Suprapubic skin (tissue), 4 donors: ENCODE measurements around the gene MT1A. TPM values are rescaled to one million over a fixed set of nuclear protein-coding genes. Genes with fewer than 3 reads are reported as not detected.

ENCODE experiments used
- DNase-seq, 2 donors: peaks; one replicate each; pipeline ENCODE4 v3.0.0-alpha.2; 2019; ENCODE audit warnings: low spot score in 2 of 2
- H3K27ac ChIP-seq: fragments of 200-600 bp; sonication (generic); one replicate; pipeline ENCODE4 v1.5.1; 2019
- H3K27me3 ChIP-seq: fragments of 200-600 bp; sonication (generic); one replicate; pipeline ENCODE4 v1.5.1; 2019
- H3K36me3 ChIP-seq: fragments of 200-600 bp; sonication (generic); one replicate; pipeline ENCODE4 v1.5.1; 2019
- H3K4me1 ChIP-seq: fragments of 200-600 bp; sonication (generic); one replicate; pipeline ENCODE4 v1.5.1; 2019
- H3K4me3 ChIP-seq: fragments of 200-600 bp; sonication (generic); one replicate; pipeline ENCODE4 v1.5.1; 2019; ENCODE audit warnings: mild to moderate bottlenecking
- H3K9me3 ChIP-seq: fragments of 200-600 bp; sonication (generic); one replicate; pipeline ENCODE4 v1.5.1; 2019
- EP300 ChIP-seq: sonication (generic); formaldehyde crosslinking; IDR thresholded peaks from one replicate; pipeline ENCODE4 v1.6.1; 2017; ENCODE audit warnings: antibody characterized with exemption
- POLR2A ChIP-seq, 2 donors: fragments of 450-650 bp; IDR thresholded peaks; one replicate each; pipeline ENCODE4 v1.6.1; 2017; ENCODE audit warnings: antibody characterized with exemption in 2 of 2, mild to moderate bottlenecking in 2 of 2, moderate library complexity in 2 of 2
- POLR2AphosphoS5 ChIP-seq, 3 donors: sonication (generic); formaldehyde crosslinking; IDR thresholded peaks; one replicate each; pipeline ENCODE4 v1.6.1; 2017; ENCODE audit warnings: antibody characterized with exemption in 3 of 3
- WGBS: methylation state at CpG from one replicate; pipeline ENCODE4 v1.1.5; 2018; 5-methylcytosine and 5-hydroxymethylcytosine counted together
- total RNA-seq, 4 donors: library from RNA; depleted of rRNA; stranded (reverse); fragments of >200 nt; gene quantifications; one replicate each; pipeline ENCODE4 v1.1.0, GENCODE V29; 2016
- TF ChIP-seq, protein P1 (sequence below), 2 donors: fragments of 200-600 bp in 1 of 2; fragments of 450-650 bp in 1 of 2; sonication (generic) in 1 of 2; IDR thresholded peaks; one replicate each; pipeline ENCODE4 v1.5.1; 2016 to 2019; ENCODE audit warnings: antibody characterized with exemption in 2 of 2, mild to moderate bottlenecking in 1 of 2, moderate library complexity in 1 of 2

The MT1A gene
- total RNA-seq, 4 donors from 2014 or later = 5.2 to 93.7 (median 29.4) TPM

DNA sequence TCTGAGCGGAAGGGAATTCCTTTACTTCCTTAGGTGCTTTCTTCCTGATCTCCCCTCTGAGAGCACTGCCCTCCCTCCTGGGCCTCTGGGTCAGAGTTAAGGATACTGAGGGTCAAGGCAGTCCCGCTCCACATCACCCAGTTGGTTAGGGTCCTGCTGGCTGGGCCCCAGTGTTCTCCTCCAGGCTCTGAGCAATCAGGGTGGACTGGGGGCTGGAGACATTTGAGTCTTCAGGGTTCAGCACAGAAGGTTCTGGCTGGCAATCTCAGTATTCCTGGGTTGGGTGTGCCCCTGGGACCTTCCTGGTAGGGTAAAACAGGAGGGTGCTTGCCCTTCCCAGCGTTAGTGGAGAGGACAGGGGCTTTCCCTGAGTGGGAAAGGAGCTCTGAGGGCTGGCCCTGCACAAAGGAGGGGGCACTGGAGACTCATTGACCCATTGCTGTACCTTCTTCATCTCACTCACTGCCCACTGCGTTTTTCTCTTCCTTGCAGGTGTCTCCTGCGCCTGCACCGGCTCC lies 5.6 kb upstream of the MT1A start:
- Histone ChIP-seq H3K27ac (peak overlapping the region; percentile 82), H3K27me3 (peaks cover 22% of the 10 kb centered on the region), H3K4me3 (peak overlapping the region; percentile 48), H3K4me1 (peaks cover 32% of the 10 kb centered on the region), H3K9me3 (no peaks in the 10 kb centered on the region), H3K36me3 (no peaks in the 10 kb centered on the region)
- 23% methylated on average over 5 of the region's 6 CpGs for WGBS
- no peak for DNase-seq
- TF ChIP-seq POLR2A (IDR thresholded peaks at IDR 0.05) (no peak), EP300 (no peak), POLR2AphosphoS5 (IDR thresholded peaks at IDR 0.05) (no peak)
- TF ChIP-seq, protein P1, sequence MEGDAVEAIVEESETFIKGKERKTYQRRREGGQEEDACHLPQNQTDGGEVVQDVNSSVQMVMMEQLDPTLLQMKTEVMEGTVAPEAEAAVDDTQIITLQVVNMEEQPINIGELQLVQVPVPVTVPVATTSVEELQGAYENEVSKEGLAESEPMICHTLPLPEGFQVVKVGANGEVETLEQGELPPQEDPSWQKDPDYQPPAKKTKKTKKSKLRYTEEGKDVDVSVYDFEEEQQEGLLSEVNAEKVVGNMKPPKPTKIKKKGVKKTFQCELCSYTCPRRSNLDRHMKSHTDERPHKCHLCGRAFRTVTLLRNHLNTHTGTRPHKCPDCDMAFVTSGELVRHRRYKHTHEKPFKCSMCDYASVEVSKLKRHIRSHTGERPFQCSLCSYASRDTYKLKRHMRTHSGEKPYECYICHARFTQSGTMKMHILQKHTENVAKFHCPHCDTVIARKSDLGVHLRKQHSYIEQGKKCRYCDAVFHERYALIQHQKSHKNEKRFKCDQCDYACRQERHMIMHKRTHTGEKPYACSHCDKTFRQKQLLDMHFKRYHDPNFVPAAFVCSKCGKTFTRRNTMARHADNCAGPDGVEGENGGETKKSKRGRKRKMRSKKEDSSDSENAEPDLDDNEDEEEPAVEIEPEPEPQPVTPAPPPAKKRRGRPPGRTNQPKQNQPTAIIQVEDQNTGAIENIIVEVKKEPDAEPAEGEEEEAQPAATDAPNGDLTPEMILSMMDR (IDR thresholded peaks at IDR 0.05) = no peak

DNA sequence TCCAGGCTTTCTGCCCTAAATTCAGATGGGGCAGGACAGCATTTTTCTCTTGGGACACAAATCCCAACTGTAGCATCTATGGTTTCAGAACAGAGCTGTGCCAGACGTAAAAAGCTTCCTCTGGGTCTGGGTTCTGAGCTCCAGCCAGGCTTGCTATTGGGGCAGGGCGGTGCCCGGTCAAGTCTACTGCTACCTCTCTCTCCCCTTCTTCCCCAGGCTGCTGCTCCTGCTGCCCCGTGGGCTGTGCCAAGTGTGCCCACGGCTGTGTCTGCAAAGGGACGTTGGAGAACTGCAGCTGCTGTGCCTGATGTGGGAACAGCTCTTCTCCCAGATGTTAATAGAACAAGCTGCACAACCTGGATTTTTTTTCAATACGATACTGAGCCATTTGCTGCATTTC lies 4.9 kb upstream of the MT1A start:
- Histone ChIP-seq H3K27me3 (peaks cover 29% of the 10 kb centered on the region), H3K27ac (peak overlapping the region; percentile 10), H3K4me1 (peaks cover 38% of the 10 kb centered on the region), H3K9me3 (no peaks in the 10 kb centered on the region), H3K36me3 (no peaks in the 10 kb centered on the region), H3K4me3 (peak overlapping the region; percentile 48)
- DNase-seq = no peak
- WGBS = 35% methylated on average over 7 of the region's 7 CpGs
- TF ChIP-seq POLR2AphosphoS5 (IDR thresholded peaks at IDR 0.05) = no peak

DNA sequence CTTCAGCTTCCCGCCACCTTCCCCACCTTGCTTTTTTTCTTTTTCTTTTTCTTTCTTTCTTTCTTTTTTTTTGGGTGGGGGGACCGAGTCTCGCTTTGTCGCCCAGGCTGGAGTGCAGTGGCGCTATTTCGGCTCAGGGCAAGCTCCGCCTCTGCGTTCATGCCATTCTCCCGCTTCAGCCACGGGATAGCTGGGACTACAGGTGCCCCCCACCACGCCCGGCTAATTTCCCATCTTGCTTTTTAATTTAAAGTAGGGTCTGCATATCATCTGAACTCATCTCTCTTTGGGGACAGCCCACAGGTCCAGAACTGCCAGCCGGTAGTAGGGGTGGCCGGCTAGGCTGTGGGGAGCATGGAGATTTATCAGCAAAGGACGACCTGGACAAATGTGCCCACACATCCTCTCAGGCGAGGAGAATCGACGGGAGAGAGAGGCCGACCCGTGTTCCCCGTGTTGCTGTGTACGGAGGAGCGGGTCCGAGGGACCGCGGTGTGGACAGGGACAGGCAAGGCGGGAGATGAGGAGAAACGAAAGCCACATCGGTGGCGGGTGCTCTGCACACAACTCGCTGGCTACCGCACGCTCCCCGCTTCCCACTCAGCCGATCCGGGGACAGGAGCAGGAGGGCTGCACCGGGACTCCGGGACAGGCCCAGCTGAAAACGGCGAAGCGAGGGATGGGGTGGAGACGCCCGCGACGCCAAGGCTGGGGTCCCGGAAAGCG lies 3.6 kb upstream of the MT1A start:
- DNase-seq = no peak
- peak overlapping the region; percentile 36 for H3K4me3 ChIP-seq
- no peak overlapping the region for H3K27ac ChIP-seq
- H3K36me3 ChIP-seq = no peaks in the 10 kb centered on the region
- TF ChIP-seq EP300 (no peak), POLR2A (IDR thresholded peaks at IDR 0.05) (no peak), POLR2AphosphoS5 (IDR thresholded peaks at IDR 0.05) (no peak)
- TF ChIP-seq, protein P1 (IDR thresholded peaks at IDR 0.05) = no peak
- H3K4me1 ChIP-seq = peaks cover 44% of the 10 kb centered on the region
- H3K27me3 ChIP-seq = peaks cover 42% of the 10 kb centered on the region
- 72% methylated on average over 46 of the region's 47 CpGs for WGBS
- no peaks in the 10 kb centered on the region for H3K9me3 ChIP-seq

DNA sequence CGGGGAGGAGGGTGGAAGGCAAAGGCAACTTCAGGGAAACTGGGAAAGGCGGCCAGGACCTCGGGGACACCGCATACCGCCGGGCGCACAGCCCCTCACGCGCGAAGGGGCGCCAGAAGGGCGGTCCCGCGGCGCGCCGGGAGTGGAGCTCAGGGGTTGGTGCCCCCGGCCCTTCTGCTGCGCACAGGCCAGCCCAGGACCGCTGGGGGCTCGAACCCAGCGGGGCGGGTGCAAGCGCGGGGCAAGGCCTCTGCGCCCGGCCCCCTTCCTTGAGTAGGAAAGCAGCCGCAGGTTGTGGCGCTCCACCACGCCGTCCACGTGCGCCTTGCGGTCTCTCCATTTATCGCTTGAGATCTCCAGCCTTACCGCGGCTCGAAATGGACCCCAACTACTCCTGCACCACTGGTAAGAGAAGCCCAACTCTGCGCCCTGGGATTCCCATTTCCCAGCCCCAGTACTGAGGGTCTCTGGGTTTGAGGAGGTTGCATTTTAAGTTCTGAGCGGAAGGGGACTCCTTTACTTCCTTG lies 3.0 kb upstream of the MT1A start:
- TF ChIP-seq POLR2AphosphoS5 (IDR thresholded peaks at IDR 0.05) (no peak), POLR2A (IDR thresholded peaks at IDR 0.05) (no peak)
- TF ChIP-seq, protein P1 (IDR thresholded peaks at IDR 0.05) = no peak
- Histone ChIP-seq H3K4me3 (peak overlapping the region; percentile 36), H3K27me3 (peaks cover 42% of the 10 kb centered on the region), H3K36me3 (no peaks in the 10 kb centered on the region), H3K27ac (no peak overlapping the region), H3K9me3 (no peaks in the 10 kb centered on the region), H3K4me1 (peaks cover 44% of the 10 kb centered on the region)
- 66% methylated on average over 34 of the region's 40 CpGs for WGBS
- no peak for DNase-seq

DNA sequence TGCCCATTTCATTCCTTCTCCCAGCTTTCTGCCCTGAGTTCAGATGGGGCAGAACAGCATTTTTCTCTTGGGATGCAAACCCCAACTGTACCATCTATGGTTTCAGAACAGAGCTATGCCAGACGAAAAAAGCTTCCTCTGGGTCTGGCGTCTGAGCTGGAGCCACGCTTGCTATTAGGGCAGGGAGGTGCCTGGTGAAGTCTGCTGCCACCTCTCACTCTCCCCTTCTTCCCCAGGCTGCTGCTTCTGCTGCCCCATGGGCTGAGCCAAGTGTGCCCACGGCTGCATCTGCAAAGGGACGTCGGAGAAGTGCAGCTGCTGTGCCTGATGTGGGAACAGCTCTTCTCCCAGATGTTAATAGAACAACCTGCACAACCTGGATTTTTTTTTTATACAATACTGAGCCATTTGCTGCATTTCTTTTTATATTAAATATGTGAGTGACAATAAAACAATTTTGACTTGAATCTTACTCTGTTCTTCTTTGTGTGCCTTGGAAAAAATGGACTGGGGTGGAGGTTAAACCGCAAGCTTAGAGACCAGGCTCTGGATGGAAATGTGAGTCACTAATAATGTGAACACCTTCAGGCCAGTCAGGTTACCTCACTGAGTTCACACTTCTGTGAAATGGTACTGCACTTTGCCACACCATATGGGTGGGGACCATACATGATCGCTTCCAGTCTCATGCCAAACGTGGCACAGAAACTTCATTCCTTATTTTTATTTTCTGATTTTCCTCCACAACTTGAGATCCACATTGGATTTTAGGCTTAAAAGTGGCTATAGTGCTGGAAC lies 1.7 kb upstream of the MT1A start:
- no peak for DNase-seq
- H3K27me3 ChIP-seq = peaks cover 42% of the 10 kb centered on the region

More for the DNA sequence above, 1.7 kb upstream of the MT1A start:
- 72% methylated on average over 7 of the region's 9 CpGs for WGBS
- H3K27ac ChIP-seq = no peak overlapping the region
- H3K4me3 ChIP-seq = no peak overlapping the region
- no peaks in the 10 kb centered on the region for H3K36me3 ChIP-seq
- H3K9me3 ChIP-seq = no peaks in the 10 kb centered on the region
- no peak for TF ChIP-seq EP300
- no peak for TF ChIP-seq POLR2AphosphoS5 (IDR thresholded peaks at IDR 0.05)
- TF ChIP-seq, protein P1 (IDR thresholded peaks at IDR 0.05) = no peak
- no peak for TF ChIP-seq POLR2A (IDR thresholded peaks at IDR 0.05)
- H3K4me1 ChIP-seq = peaks cover 41% of the 10 kb centered on the region
